HG03520 (cell line): ENCODE data around the gene MRPS6.
A peak's percentile ranks its signal among the peaks of the same experiment; 100 is the strongest.

Source experiments
- ATAC-seq: cut with Tn5 transposase; IDR thresholded peaks from one replicate; pipeline ENCODE4 v1.9.1; 2021; ENCODE audit warnings: mild to moderate bottlenecking, moderate library complexity; ENCODE audit not compliant: unreplicated experiment

MRPS6 gene

DNA sequence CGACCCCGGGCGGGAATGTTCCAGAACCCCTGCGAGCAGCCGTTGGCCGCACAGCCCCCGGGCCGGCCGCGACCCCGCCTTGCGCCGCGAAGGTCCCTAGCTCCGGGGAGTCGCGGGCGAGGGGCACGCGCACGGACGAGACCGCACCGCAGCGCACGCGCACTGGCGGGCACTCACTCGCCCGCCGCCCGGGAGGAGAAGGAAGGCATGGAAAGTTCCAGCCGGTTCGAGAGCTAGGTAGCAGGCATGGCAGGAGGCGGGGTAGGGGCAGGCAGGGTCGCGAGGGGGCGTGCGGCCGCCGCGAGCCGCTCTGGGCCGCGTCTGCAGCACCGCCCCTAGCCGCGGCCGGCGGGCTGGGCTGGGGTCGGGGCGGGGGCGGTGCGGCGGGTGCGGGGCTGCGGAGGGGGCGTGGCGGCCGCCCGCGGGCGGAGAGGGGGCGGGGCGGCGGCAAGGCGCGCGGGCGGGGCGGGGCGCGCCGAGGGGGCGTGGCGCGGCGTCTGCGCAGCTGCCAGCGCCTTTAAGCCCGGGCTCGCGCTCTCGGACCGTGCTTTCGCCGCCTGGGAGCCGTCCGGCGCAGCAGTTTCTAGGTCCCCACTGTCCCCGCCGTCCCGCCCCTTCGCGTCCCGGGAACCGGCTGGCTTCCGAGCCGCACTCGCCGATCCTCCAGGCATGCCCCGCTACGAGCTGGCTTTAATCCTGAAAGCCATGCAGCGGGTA, at the start of gene MRPS6, which contains the start of gene SLC5A3:
Gene MRPS6 (plus strand): TSS at position 547 of the 717 bp plus-strand sequence. CDS start 123 bp downstream, at position 670.
Gene SLC5A3 (plus strand): TSS at position 547 of the 717 bp plus-strand sequence. CDS start 21,621 bp downstream, outside the sequence.
- ATAC-seq, result peak; percentile 65

DNA sequence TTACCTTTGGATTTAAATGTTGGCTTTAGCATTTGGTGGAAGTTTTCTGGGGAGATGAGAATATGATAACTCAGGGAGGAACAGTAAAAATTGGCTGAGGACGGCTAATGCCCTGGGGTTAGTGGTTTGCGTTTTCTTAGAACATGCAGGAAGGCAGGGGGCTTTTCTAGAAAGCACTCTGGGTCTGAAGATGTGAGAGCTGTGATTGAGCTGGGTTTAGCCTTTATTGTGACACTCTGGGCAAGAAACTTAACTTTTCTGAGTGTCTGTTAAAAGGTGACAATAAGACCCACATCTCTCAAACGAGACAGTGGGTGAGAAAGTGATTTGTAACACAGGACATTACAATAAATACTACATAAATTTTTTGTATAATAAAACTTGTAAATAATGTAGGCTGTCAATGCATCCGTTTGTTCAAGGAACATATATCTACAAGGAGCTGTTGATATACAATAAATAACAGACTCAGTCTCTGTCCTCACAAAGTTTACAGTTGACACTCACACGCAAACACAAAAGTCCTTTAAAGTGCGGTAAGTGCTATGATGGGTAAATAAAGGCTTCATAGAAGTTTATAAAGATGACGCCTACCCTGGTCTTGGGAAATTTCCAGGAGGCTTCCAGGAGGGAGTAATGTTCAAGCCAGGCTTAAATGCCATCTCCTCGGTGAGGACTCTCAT, 49.5 kb upstream of the MRPS6 start:
- no peak for ATAC-seq

DNA sequence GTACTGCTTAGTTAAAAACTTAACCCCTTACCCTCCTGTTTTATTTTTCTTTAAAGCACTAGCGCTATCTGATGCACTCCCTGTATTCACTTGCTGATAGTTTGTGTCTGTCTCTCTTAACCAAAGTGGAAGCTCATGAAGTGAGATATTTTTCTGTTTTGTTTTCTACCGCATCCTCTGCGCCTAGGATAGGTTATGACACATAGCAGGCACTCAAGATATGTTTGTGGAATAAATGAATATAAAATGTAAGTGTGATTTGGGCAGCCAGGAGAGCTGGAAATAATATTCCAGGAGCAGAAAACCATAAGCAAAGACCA, 49.0 kb upstream of the MRPS6 start:
- ATAC-seq, result no peak

DNA sequence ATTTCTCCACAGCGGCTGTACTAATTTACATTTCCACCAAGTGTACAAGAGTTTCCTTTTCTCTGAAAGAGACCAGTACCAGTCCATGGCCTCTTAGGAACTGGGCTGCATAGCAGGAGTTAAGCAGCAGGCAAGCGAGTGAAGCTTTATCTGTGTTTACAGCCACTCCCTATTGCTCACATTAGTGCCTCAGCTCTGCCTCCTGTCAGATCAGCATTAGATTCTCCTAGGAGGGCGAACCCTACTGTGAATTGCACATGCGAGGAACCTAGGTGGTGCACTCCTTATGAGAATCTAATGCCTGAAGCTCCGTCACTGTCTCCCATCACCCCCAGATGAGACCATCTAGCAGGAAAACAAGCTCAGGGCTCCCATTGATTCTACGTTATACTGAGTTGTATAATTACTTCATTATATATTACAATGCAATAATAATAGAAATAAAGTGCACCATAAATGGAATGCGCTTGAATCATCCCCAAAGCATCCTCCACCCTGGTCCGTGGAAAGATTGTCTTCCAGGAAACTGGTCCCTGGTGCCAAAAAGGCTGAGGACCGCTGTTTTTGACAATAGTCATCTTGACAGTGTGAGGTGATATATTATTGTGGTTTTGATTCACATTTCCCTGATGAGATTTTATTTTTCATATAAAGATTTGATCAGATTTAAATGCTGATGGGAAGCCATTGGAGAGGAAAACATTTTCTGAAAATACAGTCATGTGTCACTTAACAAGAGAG, 45.5 kb upstream of the MRPS6 start:
- no peak for ATAC-seq

DNA sequence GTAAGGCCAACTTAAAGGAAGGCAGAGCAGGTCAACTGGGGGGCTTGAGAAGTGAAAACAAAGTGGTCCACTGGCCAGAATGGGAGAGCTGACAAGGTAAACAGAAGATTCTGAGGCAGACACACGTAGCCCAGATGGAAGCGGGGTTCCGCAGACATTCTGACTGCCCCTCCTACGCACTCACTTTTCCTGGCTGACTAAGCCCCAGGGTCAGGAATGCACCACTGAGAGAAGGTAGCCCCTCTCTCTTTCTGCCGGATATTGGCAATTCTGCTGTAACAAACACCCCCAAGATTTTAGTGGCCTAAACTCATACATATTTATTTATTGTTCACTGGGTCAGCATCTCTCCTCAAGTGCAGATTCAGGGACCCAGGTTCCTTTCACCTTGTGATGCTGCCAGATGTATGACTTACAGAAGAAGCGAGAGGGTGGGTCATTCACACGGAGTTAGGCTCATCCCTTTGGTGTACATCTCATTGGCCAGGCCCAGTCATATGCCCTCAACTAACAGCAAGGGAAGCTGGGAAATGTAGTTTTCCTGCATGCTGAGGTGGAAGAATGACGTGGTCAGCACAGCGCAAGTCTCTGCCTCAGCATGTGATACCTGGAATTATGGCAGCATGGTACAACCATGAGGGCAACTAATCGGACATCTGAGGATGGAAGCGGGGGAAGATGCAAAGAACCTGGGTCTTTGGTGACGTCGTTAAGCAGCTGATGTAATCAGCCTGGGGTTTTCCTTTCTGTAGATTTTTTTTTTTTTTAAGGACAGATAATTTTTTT, 43.4 kb upstream of the MRPS6 start:
- peak; percentile 89 for ATAC-seq

DNA sequence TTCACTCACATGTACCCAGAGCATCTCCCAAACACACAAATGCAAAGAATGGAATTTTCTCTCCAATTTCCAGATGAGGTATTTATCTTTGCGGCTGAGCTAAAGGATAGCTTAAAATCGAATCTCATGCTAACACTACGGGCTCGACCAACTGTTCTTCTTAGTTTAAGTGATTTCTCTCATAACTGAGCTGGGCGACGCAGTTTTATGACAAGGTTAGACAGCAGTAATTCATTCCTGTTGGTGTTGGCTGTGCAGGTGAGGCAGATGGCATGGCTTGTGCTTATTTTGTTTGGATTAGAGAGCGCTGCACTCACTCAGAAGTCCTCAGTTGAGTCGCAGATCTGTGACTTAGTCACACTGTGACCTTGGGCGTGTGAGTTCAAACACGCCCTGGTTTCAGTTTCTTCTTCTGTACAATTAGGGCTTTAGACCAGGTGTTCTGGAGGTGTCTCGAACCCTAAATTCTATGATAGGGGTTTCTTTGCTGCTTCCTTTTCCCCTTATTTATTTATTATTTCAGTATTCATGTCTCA, 41.5 kb upstream of the MRPS6 start:
- no peak for ATAC-seq

DNA sequence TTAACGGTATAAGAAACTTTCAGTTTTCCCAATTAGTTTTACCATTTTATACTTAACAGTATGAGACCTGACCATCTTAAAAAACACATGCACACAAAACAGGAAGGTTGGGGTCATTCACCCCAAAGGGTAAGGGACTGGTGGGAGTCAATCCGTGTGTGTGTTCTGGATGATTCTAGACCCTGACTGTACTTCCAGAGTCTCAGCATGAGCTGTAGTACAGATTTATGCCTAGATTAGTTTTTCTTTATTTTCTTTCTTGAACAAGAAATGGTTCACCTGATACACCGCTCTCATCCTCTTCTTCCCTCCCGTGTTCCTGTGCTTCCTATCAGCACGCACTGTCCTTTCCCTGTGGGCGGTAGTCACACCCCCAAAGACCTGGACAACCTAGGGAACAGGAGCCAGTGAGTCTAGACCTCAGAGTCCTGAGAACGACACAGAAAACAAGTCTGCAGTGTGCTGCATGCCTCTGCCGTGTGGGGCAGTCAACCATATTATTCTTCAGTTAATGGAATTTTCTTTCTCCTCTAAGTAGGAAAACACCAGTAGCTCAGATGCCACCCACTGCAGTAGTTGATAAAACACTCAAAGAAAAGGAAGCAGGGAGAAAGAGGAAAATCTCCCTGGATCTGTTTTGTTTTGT, 38.9 kb upstream of the MRPS6 start:
- no peak for ATAC-seq

DNA sequence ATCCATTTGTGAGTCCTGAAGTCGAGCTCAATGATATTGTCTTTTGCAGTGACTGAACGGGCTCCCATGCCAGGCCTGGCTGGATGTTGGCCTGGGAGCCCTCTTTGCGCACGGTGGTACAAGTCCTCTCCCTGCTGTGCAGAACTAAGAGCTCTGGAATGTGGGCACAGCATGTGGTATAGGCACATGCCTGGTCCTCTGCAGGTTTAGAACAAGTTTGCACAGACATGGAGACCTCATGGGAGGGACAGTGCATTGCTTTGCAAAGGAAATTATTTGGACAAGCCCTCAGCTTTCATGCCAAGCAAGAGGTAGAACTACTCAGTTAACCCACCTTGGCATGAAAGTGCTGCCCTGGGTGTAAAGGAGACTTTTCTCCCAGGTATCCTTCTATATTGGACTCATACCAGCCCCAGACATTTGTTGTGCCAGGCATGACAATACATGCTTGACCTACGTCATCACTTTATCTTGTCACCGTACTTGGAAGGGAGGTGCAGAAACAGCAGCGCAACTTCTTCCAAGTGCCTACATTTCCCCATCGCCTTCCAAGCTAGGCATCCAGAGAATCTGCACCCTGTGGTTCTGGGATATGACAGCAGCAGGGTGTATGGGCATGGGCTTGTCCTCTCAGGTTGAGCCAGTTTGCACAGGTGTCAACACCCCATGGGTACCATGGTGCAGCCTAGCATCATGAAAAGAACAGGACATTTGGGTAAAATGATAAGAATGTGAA, 37.6 kb upstream of the MRPS6 start:
- ATAC-seq, result no peak

DNA sequence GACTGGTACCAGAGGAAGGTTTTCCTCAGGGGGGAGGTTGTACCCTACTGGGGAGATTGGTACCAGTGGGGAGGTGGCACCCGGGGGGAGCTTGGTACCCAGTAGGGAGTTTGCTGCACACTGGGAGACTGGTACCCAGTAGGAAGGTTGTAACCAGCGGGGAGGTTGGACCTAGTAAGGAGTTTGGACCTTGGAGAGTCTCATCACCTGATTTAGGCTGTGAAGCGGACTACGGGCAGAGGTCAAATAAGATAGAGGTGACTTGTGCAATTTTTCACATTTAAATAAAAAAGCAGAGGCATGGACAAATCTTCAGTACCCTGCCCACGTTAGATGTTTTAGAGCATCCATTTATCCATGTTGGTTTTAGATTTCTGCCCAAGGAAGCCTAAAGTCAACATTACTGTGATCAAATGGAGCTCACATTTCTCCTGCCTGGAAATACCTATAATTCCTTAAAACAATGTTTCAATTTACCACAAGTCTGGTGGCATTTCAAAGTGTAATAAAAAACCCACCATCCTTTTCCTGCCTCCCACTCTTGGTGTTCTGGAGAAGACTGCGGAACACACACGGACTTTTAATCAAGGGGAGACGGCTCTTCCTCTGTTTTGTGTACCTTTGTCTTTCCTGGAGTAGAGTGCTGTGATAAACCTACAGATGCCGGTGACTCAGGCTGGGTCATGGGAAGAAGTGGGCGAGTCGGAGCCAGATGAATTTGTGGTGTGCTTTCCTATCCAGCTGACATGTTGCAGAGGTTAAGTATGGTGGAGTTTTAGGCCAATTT, 36.2 kb upstream of the MRPS6 start:
- no peak for ATAC-seq

DNA sequence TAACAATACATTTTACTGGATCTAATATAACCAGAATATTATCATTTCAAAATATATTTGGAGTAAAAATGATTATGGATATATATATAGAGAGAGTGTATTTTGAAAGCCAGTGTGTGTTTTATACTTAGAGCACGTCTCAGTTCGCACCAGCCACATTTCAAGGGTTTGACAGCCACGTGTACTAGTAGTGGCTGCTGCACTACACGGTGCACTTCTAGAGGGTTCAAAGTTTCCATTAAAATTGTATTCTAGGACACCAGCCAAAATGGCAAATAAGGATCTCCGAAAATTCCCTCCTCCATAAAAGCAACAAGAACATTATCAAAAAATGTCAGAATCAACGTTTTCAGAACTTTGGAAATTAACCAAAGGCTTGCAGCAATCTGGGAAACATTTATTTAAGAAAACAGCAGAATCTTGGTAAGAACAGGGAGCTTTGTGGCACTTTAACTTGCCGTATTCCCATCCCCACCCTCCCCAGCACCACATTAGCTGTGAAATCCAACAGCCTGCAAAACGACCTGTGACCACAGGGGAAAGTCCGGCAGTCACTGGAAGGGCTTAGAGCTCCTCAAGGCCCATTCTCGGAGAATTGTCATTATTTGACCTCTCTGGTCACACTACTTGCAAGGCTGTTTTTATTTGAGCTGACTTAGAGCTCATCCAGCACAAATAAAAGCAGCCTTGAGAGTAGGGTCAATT, 33.5 kb upstream of the MRPS6 start:
- ATAC-seq, result no peak

DNA sequence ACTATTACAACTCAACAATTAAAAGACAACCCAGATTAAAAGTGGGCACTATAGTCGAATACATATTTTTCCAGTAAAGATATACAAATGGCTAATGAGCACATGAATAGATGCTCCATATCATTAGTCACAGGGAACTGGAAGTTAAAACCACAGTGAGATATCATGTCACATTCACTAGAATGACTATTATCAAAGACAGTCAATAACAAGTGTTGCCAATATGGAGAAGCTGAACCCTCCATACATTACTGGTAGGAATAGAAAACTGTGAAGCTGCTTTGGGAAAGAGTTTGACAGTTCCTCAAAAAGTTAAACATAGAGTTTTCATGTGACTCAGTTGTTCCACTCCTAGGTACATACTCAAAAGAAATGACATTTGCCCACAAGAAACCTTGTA, 30.6 kb upstream of the MRPS6 start:
- no peak for ATAC-seq

DNA sequence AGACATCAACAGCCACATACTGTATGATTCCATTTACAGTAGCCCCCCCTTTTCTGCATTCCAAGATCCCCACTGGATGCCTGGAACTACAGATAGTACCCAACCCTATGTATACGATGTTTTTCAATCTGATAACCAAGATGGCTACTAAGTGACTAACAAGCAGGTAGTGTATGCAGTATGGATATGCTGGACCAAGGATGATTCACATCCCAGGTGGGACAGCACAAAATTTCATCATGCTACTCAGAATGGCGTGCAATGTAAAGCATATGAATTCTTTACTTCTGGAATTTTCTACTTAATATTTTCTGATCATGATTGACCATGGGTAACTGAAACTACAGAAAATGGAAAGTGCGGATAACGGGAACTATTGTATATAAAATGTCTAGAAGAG, 30.0 kb upstream of the MRPS6 start:
- no peak for ATAC-seq

DNA sequence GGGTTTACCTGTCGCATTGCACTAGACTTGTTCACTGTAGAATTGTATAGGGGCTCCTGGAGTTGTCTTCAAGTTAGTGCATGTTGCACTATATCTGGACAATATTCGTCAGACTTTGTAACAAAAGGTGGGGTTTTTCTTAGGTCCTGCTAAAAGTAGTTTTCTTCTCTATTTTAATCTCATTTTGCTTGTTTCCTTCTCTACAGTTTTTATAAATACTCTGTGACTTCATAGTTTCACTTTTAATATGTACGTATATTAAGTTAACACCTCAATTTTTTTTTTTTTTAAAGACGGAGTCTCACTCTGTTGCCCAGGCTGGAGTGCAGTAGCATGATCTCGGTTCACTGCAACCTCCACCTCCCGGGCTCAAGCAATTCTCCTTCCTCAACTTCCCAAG, 26.5 kb upstream of the MRPS6 start:
- no peak for ATAC-seq

DNA sequence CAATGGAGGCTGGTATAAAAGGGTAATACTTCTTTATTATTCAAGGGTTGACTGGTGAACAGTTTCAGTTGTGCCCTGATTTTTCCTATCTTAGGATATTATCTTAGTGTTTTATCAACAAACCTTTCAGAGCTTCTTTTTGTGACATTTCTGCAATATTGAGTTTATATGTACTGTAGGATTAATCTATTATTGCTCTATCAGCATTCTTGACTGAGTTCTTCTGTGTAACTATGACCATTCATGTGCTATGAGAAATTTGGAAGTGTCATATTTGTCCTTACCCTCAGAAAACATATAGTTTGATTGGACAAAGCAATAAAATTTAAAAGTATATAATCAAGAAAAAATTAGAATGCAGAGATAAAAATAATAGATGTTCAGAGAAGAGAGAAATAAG, 25.5 kb upstream of the MRPS6 start:
- ATAC-seq, result no peak

DNA sequence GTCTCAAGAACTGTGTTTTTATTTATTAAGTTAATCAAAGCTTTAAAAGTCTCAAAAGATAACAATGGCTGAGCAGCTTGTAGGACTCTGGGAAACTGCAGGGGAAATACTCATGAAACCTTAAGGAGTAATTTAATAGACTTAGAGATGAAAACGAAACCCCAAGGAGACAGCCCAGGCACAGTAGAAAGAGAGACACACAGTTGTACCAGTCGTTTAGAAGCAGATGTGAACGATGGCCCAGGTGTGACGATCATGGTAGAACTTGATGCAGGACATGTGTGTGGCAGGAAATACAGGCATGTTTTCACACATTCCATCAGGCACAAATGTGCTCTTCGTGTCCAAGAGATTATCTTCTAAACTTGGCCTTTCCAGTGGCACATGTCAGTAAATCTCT, 21.2 kb upstream of the MRPS6 start:
- no peak for ATAC-seq

DNA sequence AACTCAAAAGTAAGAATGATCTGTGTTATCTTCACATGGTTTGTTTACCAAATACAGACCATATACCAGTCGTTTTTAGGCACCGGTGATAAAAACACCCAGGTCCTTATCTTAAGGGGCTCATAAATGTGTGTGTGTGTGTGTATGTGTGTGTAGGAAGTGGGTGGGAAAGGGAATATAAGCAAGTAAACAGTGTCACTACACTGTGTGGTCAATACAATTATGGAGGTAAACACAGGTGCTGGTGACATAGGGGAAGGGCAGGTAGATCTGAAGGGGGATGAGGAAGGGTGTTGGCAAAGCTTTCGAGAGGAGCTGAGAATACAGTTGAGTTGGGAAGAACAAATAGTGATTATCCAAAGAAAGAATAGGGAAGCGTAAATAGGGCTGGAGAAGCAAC, 19.1 kb upstream of the MRPS6 start:
- ATAC-seq, result no peak

DNA sequence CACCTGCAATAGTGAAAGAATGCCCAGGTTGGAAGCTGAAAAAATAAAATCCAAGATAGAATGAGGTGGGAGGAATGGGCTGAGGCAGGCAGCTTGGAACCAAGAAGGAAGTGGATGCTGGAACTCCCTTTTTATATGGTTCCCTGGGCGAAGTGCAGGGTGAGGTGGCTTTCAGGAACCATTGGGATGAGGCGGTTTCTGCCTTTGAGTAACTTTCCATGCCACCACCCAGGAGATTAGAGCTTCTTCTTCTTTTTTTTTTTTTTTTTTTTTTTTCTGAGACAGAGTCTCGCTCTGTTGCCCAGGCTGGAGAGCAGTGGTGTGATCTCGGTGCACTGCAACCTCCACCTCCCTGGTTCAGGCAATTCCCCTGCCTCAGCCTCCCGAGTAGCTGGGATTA, 17.8 kb upstream of the MRPS6 start:
- no peak for ATAC-seq

DNA sequence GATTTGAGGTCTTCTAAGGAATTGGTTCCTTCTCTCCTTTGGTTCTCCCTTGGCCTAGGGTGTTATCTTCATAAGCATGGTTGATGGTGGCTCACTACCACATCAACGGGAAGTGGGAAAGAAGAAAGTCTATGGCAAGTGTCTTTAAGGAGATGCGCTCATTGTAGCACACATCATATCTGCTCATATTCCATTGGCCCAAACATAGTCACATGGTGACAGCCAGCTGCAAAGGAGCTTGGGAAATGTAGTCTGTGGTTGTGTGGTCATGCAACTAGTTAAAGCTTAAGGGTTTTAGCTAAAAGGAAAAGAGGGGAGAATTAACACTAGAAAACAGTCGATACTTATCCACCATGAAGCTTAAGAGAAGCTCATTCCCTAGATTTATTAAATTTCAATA, 11.4 kb upstream of the MRPS6 start:
- no peak for ATAC-seq
